Testis (tissue), 2 donors: ENCODE measurements around the gene RSPH1.

Experiments used
- CTCF ChIP-seq, 3 experiments: fragments of 450-650 bp in 2 of 3; fragments of 200-600 bp in 1 of 3; sonication (generic) in 1 of 3; IDR thresholded peaks; one replicate each; pipeline ENCODE4 v1.5.1; 2016 to 2019; ENCODE audit warnings: antibody characterized with exemption in 3 of 3, mild to moderate bottlenecking in 2 of 3, moderate library complexity in 1 of 3
- POLR2A ChIP-seq: fragments of 450-650 bp; IDR thresholded peaks from one replicate; pipeline ENCODE4 v1.6.1; 2017; ENCODE audit warnings: antibody characterized with exemption, mild to moderate bottlenecking, moderate library complexity

GRCh38 chr21:42523941-42524340 lies 27.9 kb upstream of the RSPH1 start:
- TF ChIP-seq CTCF (IDR thresholded peaks at IDR 0.05) (no peak), POLR2A (no peak)
